Fibroblast of lung (primary cell): ENCODE data around the gene MYH15. TPM values are rescaled to one million over a fixed set of nuclear protein-coding genes. Genes with fewer than 3 reads are reported as not detected.
"Not testable (repeated sequence)": the region's sequence is repeated elsewhere in the genome, so short reads cannot be mapped to it uniquely, and the experiment has no call there.

Experiments used
- DNase-seq, 2 donors: peaks; one replicate each; pipeline versions ENCODE4 v3.0.0 to v3.0.0-alpha.2; 2010; ENCODE audit warnings: low read depth in 2 of 2
- H2AFZ ChIP-seq: 2 replicates; pipeline ENCODE4 v1.5.1; 2012; ENCODE audit warnings: low read length, control low read depth, inconsistent platforms
- H3K27ac ChIP-seq: 2 replicates; pipeline ENCODE4 v1.5.1; 2011; ENCODE audit warnings: low read length, control low read depth; ENCODE audit not compliant: insufficient read depth
- H3K27me3 ChIP-seq: 2 replicates; pipeline ENCODE4 v1.5.1; 2011; ENCODE audit warnings: mild to moderate bottlenecking, low read length; ENCODE audit not compliant: control insufficient read depth, insufficient read depth
- H3K36me3 ChIP-seq: 2 replicates; pipeline ENCODE4 v1.5.1; 2011; ENCODE audit warnings: low read length; ENCODE audit not compliant: control insufficient read depth, insufficient read depth
- H3K4me1 ChIP-seq: 2 replicates; pipeline ENCODE4 v1.5.1; 2011; ENCODE audit warnings: low read length; ENCODE audit not compliant: control insufficient read depth, insufficient read depth; ENCODE audit errors: extremely low read depth
- H3K4me2 ChIP-seq: 2 replicates; pipeline ENCODE4 v1.5.1; 2011; ENCODE audit warnings: low read length, control low read depth; ENCODE audit not compliant: insufficient read depth; ENCODE audit errors: extremely low read depth
- H3K4me3 ChIP-seq, 4 experiments: fragments of 200-600 bp in 1 of 4; sonication (generic) in 1 of 4; replicated peaks in 1 of 4; 2 replicates each; pipeline ENCODE4 v1.5.1; 2011 to 2016; ENCODE audit warnings: low read length in 4 of 4, low read depth in 3 of 4, mild to moderate bottlenecking in 3 of 4, control low read depth in 2 of 4, inconsistent platforms in 1 of 4, mixed read lengths in 1 of 4; ENCODE audit not compliant: insufficient read depth in 1 of 4; ENCODE audit errors: control extremely low read depth in 1 of 4
- H3K79me2 ChIP-seq: 2 replicates; pipeline ENCODE4 v1.5.1; 2012; ENCODE audit warnings: mild to moderate bottlenecking, low read length, inconsistent platforms; ENCODE audit not compliant: control insufficient read depth, insufficient read depth
- H3K9ac ChIP-seq: 2 replicates; pipeline ENCODE4 v1.5.1; 2011; ENCODE audit warnings: mild to moderate bottlenecking, low read length, control low read depth; ENCODE audit not compliant: insufficient read depth
- H3K9me3 ChIP-seq: 2 replicates; pipeline ENCODE4 v1.5.1; 2012; ENCODE audit warnings: low read depth, low read length; ENCODE audit not compliant: control insufficient read depth, insufficient read depth
- H4K20me1 ChIP-seq: 2 replicates; pipeline ENCODE4 v1.5.1; 2011; ENCODE audit warnings: low read length; ENCODE audit not compliant: control insufficient read depth, insufficient read depth; ENCODE audit errors: extremely low read depth
- EZH2 ChIP-seq: IDR thresholded peaks from 2 replicates; pipeline ENCODE4 v1.5.1; 2012; ENCODE audit warnings: low read length, control low read depth, mild to moderate bottlenecking; ENCODE audit errors: missing control alignments
- polyA plus RNA-seq, 2 donors: library from polyadenylated mRNA; depleted of rRNA in 1 of 2; stranded (reverse) in 1 of 2; unstranded in 1 of 2; fragments of >200 nt; gene quantifications; 2 replicates each; pipeline ENCODE4 v1.2.1, GENCODE V29; 2011 to 2012; ENCODE audit warnings: missing spikeins in 1 of 2
- total RNA-seq: library from RNA; depleted of rRNA; stranded (reverse); fragments of >200 nt; gene quantifications from 2 replicates; pipeline ENCODE4 v1.2.1, GENCODE V29; 2014
- TF ChIP-seq, protein P1 (sequence below), 2 donors: IDR thresholded peaks in 1 of 2; conservative IDR thresholded peaks in 1 of 2; 1 replicate in 1 of 2; 2 replicates in 1 of 2; pipeline ENCODE4 v1.5.1; 2011 to 2012; ENCODE audit warnings: low read length in 2 of 2, control low read depth in 1 of 2, inconsistent platforms in 1 of 2, low read depth in 1 of 2, mild to moderate bottlenecking in 1 of 2

The MYH15 gene
- total and polyA plus RNA-seq, 2 donors (not counting 1 experiment from before 2014, with no cell fraction given): 0.05 to 0.17 TPM

GRCh38 chr3:108383306-108383705 lies 127.1 kb downstream of the MYH15 start:
- Histone ChIP-seq H3K4me3 (no peak overlapping the region), H3K36me3 (no peaks in the 10 kb centered on the region), H3K9ac (no peak overlapping the region), H3K27ac (no peak overlapping the region), H4K20me1 (no peaks in the 10 kb centered on the region), H3K4me2 (no peak overlapping the region), H3K27me3 (no peaks in the 10 kb centered on the region), H3K9me3 (no peaks in the 10 kb centered on the region), H2AFZ (no peak overlapping the region), H3K79me2 (no peaks in the 10 kb centered on the region), H3K4me1 (no peaks in the 10 kb centered on the region)
- DNase-seq: no peak
- TF ChIP-seq EZH2: no peak

- Histone ChIP-seq H3K9me3 (no peaks in the 10 kb centered on the region), H3K4me1 (no peaks in the 10 kb centered on the region), H3K4me2 (no peak overlapping the region), H3K79me2 (no peaks in the 10 kb centered on the region), H3K36me3 (no peaks in the 10 kb centered on the region), H4K20me1 (no peaks in the 10 kb centered on the region), H3K9ac (no peak overlapping the region), H3K27me3 (no peaks in the 10 kb centered on the region), H3K4me3 (no peak overlapping the region), H3K27ac (no peak overlapping the region), H2AFZ (no peak overlapping the region)
- TF ChIP-seq EZH2: no peak
- TF ChIP-seq, protein P1, sequence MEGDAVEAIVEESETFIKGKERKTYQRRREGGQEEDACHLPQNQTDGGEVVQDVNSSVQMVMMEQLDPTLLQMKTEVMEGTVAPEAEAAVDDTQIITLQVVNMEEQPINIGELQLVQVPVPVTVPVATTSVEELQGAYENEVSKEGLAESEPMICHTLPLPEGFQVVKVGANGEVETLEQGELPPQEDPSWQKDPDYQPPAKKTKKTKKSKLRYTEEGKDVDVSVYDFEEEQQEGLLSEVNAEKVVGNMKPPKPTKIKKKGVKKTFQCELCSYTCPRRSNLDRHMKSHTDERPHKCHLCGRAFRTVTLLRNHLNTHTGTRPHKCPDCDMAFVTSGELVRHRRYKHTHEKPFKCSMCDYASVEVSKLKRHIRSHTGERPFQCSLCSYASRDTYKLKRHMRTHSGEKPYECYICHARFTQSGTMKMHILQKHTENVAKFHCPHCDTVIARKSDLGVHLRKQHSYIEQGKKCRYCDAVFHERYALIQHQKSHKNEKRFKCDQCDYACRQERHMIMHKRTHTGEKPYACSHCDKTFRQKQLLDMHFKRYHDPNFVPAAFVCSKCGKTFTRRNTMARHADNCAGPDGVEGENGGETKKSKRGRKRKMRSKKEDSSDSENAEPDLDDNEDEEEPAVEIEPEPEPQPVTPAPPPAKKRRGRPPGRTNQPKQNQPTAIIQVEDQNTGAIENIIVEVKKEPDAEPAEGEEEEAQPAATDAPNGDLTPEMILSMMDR (conservative IDR thresholded peaks at IDR 0.05 in 1 of 2, IDR thresholded peaks at IDR 0.05 in 1 of 2; ENCODE audit: low read depth in 1 of 2, low read length in 2 of 2): no peak
- no peak for DNase-seq
These were observed 128.8 kb downstream of the MYH15 start for GRCh38 chr3:108381529-108382140.

DNA sequence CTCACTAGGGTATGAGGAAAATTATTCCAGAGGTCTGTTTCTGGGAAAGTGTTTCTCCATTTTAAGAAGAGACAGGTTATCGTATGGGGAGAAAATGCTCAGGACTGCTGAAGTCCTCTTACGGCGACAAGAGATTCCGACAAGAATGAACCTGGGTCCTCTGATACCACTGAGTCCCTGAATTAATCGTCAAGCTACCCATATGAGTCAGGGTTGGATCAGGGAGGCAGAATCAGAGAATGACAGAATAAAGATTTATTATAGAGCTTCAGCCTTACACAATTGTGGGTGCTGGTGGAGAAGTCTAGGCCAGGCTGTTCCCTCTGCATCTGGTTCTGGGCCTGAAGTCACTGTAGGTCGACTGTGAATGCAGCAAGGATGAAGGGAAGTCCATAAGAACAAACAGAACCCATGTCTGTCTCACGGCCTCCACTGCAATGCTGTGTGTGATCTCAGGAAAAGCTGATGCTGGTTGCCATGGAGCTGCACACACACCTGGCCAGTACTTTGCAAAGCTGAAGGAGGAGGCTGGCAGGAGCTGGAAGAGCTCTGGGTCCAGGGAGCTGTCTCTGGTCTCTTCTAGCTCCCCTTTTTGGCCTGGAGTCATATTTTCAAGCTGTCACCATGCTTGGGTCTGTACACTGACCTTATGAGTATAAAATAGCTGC lies 130.1 kb downstream of the MYH15 start:
- no peaks in the 10 kb centered on the region for H3K27me3 ChIP-seq
- H2AFZ ChIP-seq: no peak overlapping the region
- H3K4me2 ChIP-seq: no peak overlapping the region
- H3K79me2 ChIP-seq: no peaks in the 10 kb centered on the region
- no peak overlapping the region for H3K4me3 ChIP-seq
- H3K9me3 ChIP-seq: no peaks in the 10 kb centered on the region
- H3K9ac ChIP-seq: no peak overlapping the region
- TF ChIP-seq EZH2: no peak
- no peak for DNase-seq
- no peaks in the 10 kb centered on the region for H4K20me1 ChIP-seq
- no peaks in the 10 kb centered on the region for H3K4me1 ChIP-seq
- H3K27ac ChIP-seq: no peak overlapping the region
- H3K36me3 ChIP-seq: no peaks in the 10 kb centered on the region

GRCh38 chr3:108378952-108379342 lies 131.4 kb downstream of the MYH15 start:
- not testable (repeated sequence) for H2AFZ ChIP-seq, H3K4me3 ChIP-seq, H3K36me3 ChIP-seq, H3K4me1 ChIP-seq, H3K9me3 ChIP-seq, H4K20me1 ChIP-seq, H3K27me3 ChIP-seq, H3K79me2 ChIP-seq, H3K4me2 ChIP-seq, DNase-seq, H3K27ac ChIP-seq, H3K9ac ChIP-seq
